HG03108 (cell line): ENCODE results near the gene SNX20.
A peak's percentile ranks its signal among the peaks of the same experiment; 100 is the strongest.

Experiments
- ATAC-seq: cut with Tn5 transposase; IDR thresholded peaks from one replicate; pipeline ENCODE4 v1.9.1; 2021; ENCODE audit warnings: moderate library complexity; ENCODE audit not compliant: unreplicated experiment

Gene SNX20

DNA sequence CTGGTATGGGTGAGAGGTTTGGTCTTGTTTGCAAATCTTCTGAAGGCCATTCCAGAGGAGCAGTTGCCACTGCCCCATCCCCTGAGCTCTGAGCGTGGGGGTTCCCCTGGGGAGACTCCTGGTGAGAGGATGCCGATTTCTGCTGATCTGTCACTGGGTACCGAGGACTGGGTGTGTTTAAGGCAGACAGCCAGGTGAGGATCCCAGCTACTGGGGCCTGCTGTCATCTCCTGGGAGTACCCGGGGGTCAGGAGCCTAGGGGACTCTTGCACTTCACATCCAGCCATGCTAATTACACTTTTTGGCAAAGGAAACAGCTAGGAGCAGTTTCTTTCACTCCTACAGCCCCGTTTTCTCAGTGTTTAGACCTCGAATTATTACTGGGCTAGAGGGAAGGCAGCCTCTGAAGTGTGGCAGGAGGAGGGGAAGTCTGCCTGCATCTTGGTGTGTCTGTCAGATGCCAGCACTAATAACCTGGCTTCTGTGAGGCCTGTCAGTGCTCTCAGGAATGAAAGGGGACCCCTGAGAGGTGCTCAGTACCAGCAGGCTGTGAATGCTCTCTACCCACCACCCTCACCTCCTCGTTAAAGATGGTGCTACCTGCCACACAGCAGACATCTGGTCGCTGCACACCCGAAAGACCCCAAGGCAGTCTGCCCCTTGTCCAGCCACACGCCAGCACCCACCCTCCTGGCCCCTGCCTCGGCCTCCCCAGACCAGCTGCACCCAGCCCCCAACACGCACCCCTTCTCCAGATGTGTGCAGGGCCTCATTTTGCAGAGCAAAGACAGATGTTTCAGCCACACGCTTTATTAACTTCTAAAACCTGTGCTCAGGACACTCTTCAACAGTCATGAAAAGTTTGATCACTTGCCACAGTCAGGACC is 43.2 kb downstream of the SNX20 start:
- no peak for ATAC-seq

DNA sequence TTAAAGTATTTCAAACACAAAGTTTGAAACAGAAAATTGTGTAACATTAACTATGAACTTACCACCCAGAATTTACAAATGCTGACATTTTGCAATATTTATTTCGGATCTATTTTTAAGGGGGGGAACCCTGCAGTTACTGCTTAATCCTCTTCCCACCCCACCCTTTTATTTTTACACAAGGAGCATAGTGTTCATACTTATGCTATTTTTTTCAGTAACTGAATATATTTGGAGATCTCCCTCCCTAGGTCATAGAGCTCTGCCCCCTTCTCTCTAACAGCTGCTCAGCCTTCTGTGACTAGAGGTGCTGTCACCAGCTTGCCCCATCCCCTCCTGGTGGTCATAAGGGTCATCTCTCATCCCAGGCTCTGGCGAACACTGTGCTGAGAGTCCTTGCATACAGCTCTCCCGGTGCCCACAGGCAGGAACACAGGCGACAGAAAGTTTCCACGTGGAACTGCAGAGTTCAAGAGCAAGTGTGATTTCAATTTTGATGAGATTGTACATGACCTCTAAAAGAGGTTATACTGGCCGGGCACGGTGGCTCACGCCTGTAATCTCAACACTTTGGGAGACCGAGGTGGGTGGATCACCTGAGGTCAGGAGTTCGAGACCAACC is 44.2 kb downstream of the SNX20 start:
- no peak for ATAC-seq

DNA sequence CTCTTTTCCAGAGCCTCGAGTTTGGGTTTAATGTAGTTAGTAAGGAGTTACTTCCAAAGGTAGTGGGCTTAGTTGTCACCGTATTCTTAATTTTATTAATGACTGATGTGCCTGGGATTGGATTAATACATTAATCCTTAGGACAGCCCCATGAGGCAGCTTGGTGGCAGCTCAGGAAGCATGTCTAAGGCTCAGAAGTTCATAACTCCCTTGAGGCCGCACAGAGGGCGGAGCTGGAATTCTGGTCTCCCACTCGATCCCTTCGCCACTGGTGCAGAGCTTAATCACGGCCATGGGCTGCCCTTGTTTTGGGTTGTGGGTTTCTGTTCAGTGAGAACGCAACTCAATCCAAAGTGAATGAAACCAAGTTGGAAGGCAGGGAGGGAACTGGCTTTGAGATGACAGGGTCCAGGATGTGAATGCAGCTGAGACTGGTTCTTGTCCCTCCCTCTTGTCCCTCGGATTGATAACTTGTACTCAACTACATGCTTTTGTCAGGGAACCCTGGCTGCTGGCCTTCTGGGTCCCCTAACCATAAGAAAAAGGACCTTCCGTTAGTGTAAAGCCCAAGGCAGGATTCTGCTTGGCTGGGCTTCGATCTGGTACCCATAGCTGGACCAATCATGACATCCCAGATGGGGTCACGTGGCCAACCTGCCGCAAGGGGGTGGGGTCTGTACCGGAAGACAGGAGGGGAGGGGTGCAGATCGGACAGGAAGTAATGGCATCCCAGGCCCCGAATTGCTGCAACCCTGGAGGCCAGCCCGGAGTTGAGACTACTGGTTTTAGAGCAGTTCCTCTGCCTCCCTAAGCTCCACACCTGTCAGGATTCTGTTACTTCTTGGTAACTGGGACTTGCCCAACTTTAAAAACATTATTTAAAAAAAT is 45.4 kb downstream of the SNX20 start:
- ATAC-seq, result no peak

DNA sequence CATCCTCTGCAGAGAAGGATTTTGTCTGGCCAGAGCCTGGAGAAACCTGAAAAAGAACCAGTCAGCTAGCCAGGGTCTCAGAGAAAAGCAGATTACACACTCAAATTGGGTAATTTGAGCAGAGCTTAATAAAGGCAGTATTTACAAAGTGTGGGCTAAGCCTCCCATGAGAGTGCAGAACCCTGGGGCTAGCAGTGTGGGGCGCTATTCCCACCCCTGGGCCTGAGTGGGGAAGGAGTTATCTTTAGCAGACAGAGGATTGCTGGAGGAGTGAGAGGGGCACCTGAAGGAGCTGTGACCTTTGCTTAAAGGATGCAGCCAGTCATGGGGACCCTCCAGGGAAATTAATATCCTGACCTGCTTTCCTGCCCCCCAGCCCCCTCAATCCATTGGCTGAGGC is 46.2 kb downstream of the SNX20 start:
- no peak for ATAC-seq

DNA sequence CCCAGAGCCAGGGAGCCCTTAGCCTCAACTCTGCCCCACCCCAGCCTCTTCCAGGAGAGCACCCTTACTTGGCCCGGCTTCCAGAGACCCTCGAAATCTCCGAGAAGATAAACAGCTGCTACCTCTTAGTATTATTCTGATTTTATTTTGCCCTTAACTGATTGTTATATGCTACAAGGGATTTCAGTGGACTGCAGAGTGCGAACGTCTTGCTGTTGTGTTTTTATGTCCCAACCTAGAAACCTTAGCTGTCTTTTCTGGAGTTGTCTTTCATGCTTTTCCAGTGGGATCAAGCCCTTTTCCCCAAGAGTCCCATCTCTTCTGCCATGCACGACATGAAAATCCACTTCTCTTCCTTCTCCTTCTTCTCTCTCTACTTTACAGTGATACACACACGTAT is 47.0 kb downstream of the SNX20 start:
- no peak for ATAC-seq

DNA sequence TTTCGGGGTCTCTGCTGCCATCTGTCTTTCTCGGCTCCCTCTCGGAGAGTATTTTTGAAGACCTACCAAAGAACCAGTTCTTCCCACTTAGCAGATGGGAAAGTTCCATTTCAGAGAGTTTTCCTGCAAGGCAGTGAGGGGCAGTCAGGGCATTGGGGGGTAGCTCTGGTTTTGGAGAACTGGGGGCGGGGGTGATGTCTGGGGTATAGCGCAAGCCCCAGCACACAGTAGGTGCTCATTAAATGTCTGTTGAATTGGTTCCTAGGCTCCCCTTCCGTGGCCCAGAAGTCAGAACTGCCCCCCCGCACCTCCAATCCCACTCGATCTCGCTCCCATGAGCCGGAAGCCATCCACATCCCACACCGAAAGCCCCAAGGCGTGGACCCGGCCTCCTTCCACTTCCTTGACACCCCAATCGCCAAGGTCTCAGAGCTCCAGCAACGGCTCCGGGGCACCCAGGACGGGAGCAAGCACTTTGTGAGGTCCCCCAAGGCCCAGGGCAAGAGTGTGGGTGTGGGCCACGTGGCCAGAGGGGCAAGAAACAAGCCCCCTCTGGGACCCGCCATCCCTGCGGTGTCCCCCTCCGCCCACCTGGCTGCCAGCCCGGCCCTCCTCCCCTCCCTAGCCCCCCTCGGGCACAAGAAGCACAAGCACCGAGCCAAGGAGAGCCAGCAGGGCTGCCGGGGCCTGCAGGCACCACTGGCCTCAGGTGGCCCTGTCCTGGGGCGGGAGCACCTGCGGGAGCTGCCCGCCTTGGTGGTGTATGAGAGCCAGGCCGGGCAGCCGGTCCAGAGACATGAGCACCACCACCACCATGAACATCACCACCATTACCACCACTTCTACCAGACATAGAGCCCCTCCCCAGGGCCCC is 47.9 kb downstream of the SNX20 start:
- ATAC-seq, result no peak

DNA sequence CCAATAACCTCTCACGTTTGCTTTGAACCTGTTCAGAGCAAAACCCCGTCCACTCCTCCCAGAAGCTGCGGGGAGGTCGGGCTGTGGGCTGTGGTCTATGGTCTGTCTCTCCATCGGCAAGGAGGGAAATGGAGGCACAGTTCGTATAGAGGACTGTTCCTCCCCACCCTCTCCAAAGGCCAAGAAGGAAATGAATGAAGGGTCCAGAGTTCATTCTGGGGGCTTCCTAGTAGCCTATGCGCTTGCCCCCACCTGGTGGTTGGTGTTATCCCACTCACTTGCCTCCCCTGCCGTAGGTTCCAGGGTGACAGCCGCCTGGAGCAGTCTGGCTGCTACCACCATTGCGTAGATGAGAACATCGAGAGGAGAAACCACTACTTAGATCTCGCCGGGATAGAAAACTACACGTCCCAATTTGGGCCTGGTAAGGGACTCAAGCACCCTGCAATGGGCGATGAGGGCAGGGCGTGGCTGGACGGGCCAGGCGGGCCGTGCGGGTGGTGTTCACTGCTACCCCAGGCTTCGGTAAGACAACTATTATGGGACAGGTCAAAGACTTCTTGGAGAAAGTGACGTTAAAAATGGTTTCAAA is 49.0 kb downstream of the SNX20 start:
- ATAC-seq, result no peak

DNA sequence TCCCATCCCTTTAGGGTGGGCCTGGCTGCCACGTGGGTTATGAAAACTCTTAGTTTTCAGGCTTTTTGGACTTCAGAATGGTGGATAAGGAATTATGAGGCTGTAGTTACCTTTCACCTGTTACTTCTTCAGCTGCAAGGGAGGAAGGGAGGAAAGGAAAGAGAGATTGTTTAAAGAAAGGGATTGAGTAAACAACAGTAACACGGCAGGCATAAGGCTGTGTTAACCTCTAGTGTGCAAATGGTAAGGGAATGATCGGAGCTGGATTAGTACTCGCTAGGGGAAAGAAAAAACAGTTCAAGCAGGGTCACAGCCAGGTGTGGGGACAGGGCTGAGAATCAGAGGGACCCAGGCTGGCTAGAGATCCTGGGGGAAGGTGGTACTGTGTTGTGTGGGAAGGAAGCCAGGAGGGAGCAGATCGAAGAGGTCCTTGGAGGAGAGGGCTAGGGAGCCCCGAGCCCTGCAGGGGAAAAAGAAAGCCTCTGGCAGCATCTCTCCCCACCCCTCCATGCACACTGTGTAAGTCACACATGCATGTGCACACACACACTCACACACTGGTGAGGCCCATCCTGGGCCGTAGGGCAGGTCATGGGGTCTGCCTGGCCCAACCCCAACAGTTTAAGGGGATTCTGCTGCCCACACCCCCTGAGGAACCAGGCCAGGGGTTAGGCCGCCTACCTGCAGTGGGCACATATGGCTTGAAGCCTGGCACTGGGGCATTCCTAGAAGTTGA is 49.7 kb downstream of the SNX20 start:
- no peak for ATAC-seq

DNA sequence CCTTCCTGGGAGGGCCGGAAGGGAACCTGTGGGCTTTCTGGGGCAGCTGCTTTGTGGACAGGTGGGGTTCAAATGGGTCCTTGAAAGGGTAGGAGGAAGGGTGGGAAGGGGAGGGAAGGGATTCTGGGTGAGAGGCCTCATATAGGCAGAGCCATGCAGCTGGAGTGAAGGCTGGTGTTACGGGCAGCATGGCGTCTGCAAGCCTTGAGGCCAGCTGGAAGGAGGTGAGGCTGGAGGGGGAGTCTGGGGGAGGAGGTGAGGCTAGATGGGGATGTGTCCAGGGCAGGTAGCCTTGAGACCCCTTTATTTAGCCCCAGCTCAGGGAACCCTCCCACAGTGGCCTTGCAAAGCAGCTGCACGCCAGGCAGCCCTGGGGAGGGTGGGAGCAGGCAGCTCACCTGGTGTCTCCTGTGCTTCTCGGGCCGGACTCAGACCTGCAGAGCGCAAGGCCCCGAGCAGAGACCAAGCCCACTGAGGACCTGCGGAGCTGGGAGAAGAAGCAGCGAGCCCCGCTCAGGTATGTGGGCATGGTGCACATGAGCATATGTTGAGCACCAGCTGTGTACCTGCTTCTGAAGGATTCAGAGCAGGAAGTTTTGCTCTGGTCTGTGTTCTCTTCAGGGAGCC is 50.6 kb downstream of the SNX20 start:
- no peak for ATAC-seq

DNA sequence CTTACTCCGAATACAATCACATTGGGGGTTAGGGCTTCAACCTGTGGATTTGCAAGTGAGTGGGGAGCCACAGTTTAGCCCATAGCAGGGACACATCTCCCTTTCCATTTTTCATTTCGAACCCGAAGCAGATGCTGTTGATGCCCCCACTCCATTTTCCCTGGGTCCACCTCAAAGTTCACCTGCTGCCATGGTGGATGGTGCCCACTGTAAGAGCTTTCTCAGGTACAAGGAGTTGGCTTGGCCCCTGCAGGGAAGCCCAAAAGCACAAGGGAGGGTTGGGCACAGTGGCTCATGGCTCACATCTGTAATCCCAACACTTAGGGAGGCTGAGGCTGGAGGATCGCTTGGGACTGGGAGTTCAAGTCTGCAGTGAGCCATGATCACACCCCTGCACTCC is 51.8 kb downstream of the SNX20 start:
- ATAC-seq, result no peak

DNA sequence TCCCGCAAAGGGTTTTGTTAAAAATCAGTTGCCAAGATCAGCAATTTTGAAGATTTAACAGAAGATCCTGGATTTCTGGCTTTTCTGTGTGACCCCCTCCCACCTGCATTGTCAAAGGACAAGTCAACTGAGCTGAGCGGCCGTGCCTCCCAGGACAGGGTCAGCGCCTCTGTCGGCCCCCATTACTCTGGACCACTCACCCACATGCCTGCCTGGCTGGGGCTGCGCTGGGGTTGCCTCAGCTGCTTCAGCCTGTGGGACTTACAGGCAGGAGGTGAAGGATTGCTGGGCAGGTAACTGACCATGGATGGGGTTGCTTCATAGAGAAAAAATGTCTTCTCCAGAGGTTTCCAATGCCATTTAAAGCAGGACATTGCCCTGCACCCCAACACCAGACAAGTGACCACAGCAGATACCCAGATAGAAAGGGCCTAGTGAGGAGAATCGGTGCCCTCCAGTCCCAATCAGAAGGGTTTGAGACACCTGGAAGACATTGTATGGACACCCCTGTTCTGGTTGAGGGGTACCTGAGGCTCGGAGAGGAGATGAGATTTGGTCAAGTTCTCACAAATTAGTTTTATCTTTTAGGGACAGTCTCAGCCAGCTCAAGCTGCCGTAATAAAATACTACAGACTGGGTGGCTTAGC is 52.8 kb downstream of the SNX20 start:
- ATAC-seq, result no peak

DNA sequence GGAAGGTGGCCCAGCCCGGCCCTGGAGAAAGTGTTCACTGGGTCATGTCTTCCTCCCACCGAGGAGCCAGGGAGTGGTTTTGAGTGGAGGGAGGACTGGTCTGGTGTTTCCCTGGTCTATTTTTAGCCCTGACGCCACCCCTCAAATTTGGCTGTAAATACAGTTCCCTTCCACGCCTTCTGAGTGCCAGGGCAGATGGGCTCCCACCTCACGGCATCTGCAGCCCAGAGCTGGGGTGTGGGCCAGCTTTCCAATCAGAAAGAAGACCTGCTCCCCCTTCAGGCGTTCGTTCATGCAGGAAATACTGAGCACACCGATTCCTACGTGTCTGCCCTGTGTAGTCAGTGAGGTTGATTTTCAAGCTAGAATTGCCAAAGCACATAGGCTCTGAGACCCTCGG is 53.7 kb downstream of the SNX20 start:
- ATAC-seq, result peak; percentile 40

DNA sequence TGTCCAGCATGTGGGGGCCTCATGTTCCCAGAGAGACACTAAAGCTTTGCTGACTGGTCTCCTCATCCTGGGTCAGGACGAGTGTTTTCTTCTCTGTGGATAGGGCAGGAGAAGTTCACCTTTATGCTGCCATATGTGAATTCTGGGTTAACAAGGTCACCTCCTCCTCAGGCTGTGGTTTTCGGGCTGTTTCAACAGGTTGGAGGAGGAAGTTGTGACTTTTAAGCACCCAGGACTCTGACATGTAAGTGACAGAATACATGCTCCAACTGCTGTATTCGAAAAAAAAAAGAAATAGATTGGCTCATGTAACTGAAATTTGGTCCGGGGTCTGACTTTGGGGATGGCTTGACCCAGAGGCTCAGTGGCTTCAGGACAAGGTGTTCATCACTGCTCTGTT is 54.2 kb downstream of the SNX20 start:
- ATAC-seq, result no peak

DNA sequence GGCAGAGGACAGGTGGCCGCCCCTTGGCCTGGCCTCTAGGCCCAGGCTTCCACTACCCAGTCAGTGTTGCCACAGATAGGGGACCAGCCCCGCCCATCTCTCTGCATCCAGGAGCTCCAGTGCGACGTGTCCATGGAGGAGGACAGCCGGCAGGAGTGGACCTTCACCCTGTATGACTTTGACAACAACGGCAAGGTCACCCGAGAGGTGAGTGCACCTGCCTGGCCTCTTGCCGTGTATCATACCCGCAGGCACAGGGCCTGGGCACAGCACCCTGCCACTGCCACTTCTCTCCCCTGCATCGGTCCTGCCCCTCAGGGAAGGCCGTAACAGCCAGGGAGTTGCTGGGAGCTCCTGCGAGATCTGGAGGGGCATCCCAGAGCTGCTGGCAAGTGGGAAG is 55.7 kb downstream of the SNX20 start:
- ATAC-seq, result no peak

DNA sequence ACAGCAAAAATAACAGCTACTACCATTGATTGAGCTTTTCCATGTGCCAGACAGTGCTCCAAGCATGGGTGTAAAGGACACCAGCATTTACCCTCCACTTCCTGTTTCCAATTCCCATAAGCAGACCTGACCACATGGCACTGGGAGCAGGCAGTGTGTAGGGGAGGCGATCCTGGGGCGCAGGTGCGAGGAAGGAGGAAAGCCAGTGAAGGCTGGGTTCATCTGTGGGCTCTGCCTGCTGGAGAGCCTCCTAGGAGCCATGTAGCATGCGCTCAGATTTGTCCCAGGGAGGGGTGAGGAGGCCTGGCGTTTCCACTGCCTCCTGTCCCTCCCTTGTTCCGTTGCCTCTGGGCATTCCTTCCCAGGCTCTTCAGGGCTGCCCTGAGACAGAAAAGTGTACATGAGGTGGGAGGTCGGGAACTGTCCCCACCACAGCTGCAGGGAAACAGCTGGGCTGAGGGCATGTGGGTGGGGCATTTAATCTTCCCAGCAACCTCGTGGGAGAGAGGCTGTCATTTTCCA is 56.6 kb downstream of the SNX20 start:
- no peak for ATAC-seq

DNA sequence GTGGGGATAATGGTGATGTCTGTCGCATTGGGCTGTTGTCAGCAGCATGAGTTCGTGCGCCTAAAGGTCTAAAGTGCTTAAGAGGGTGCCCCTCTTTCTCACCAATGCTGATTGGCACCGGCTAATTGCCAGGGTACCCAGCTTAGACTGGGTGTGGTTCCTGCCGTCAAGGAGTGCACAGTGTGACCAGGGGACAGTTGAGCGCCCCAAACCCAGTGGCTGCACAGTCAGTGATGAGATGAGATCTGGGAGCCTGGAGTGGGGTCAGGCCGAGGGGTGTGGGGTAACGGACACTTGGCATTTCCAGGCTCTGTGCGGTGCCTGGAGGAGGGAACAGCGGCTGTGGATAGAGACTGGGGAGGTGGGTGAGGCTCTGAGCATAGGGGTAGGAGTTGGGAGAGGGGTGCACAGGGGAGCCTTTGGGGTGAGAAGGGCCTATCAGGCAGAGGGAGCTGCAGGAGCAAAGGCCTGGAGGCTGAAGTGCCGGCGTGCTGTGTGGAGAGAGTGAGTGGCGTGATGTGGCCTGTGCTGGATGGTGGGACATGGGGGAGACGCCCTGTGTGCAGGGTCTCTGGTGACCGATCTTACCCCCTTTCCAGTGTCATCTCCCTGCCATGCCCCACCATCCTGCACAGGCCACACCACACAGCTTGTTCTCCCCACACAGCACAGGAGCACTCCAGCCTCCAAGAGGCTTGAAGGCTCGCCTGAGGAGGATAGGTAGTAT is 58.3 kb downstream of the SNX20 start:
- no peak for ATAC-seq

DNA sequence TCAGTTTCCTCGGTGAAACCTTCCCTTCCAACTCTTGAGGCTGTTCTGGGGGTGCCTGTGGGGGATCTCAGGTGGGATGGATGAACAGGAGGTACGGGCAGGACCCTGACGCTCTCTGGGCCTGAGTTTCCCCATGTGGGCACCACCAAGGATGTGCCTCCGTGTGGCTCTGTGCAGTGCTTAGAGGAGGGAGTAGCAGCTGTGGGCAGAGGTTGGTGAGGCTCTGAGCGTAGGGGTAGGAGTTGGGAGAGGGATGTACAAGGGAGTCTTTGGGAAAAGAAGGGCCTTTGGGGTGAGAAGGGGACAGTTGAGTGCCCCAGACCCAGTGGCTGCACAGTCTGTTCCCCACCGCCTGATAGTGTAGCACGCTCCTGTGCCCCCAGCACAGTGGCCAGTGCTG is 59.1 kb downstream of the SNX20 start:
- ATAC-seq, result no peak
